ENCODE results near the gene H6PD. TPM values are rescaled to one million over a fixed set of nuclear protein-coding genes. Genes with fewer than 3 reads are reported as not detected.

Gene H6PD
- total RNA-seq, 1 experiment from 2014 or later = 7.1 TPM

- DNase-seq (ENCODE audit: low read depth) = peak; percentile 67
Observed at GRCh38 chr1:9207086-9207485, 27.5 kb upstream of the H6PD start.

GRCh38 chr1:9207715-9208114, 26.9 kb upstream of the H6PD start:
- DNase-seq (ENCODE audit: low read depth) = no peak

GRCh38 chr1:9211291-9211811, 23.2 kb upstream of the H6PD start:
- DNase-seq (ENCODE audit: low read depth) = peak; percentile 69

- no peak for DNase-seq (ENCODE audit: low read depth)
Observed at GRCh38 chr1:9212735-9213134, 21.8 kb upstream of the H6PD start.

- DNase-seq (ENCODE audit: low read depth) = no peak
Observed at GRCh38 chr1:9213956-9214355, 20.6 kb upstream of the H6PD start.

GRCh38 chr1:9218917-9219316, 15.7 kb upstream of the H6PD start:
- DNase-seq (ENCODE audit: low read depth) = no peak

- no peak for DNase-seq (ENCODE audit: low read depth)
Observed at GRCh38 chr1:9222846-9223625, 11.5 kb upstream of the H6PD start.

GRCh38 chr1:9224664-9225410, 9.7 kb upstream of the H6PD start:
- no peak for DNase-seq (ENCODE audit: low read depth)

GRCh38 chr1:9225411-9225785, 9.2 kb upstream of the H6PD start:
- no peak for DNase-seq (ENCODE audit: low read depth)

GRCh38 chr1:9228609-9229008, 6.0 kb upstream of the H6PD start:
- DNase-seq (ENCODE audit: low read depth) = no peak

- DNase-seq (ENCODE audit: low read depth) = peak; percentile 34
Observed at GRCh38 chr1:9229549-9229948, 5.0 kb upstream of the H6PD start.

- DNase-seq (ENCODE audit: low read depth) = peak; percentile 36
Observed at GRCh38 chr1:9230869-9231533, 3.6 kb upstream of the H6PD start.

GRCh38 chr1:9231648-9232332, 2.8 kb upstream of the H6PD start:
- peak; percentile 54 for DNase-seq (ENCODE audit: low read depth)

GRCh38 chr1:9233241-9233941, 1.2 kb upstream of the H6PD start:
- peak; percentile 56 for DNase-seq (ENCODE audit: low read depth)

- no peak for DNase-seq (ENCODE audit: low read depth)
Observed at GRCh38 chr1:9233942-9234222, 692 bp upstream of the H6PD start.

GRCh38 chr1:9235096-9235459, 504 bp downstream of the H6PD start:
- peak; percentile 70 for DNase-seq (ENCODE audit: low read depth)

- DNase-seq (ENCODE audit: low read depth) = no peak
Observed at GRCh38 chr1:9235560-9235959, 986 bp downstream of the H6PD start.

- no peak for DNase-seq (ENCODE audit: low read depth)
Observed at GRCh38 chr1:9238134-9238533, 3.6 kb downstream of the H6PD start.

GRCh38 chr1:9238550-9238949, 4.0 kb downstream of the H6PD start:
- DNase-seq (ENCODE audit: low read depth) = no peak

GRCh38 chr1:9239622-9240401, 5.2 kb downstream of the H6PD start:
- DNase-seq (ENCODE audit: low read depth) = peak; percentile 80
